Effector memory CD8-positive, alpha-beta T cell (primary cell): ENCODE measurements around the gene RALGAPA1.
"Not testable (repeated sequence)": the region's sequence is repeated elsewhere in the genome, so short reads cannot be mapped to it uniquely, and the experiment has no call there.

Experiments used
- ATAC-seq: fragments of 150-1000 bp; cut with Tn5 transposase; replicated peaks from 2 replicates; pipeline ENCODE4 v1.10.0; 2021; ENCODE audit warnings: mild to moderate bottlenecking, moderate library complexity
- DNase-seq, 3 experiments: peaks; one replicate each; pipeline ENCODE4 v3.0.0; 2021
- H3K27ac Mint-ChIP-seq, 2 donors: one replicate each; pipeline ENCODE4 v1.8.0; 2022; ENCODE audit warnings: mild to moderate bottlenecking in 2 of 2, mixed read lengths in 2 of 2, moderate library complexity in 2 of 2
- H3K27me3 Mint-ChIP-seq, 2 donors: one replicate each; pipeline ENCODE4 v1.8.0; 2022; ENCODE audit warnings: mixed read lengths in 2 of 2
- H3K36me3 Mint-ChIP-seq: one replicate; pipeline ENCODE4 v1.8.0; 2022; ENCODE audit warnings: mild to moderate bottlenecking, moderate library complexity, mixed read lengths; ENCODE audit not compliant: insufficient read depth
- H3K4me1 Mint-ChIP-seq, 2 donors: one replicate each; pipeline ENCODE4 v1.8.0; 2022; ENCODE audit warnings: low read depth in 2 of 2, mixed read lengths in 2 of 2
- H3K4me3 Mint-ChIP-seq, 2 donors: one replicate each; pipeline ENCODE4 v1.8.0; 2022; ENCODE audit warnings: mild to moderate bottlenecking in 2 of 2, mixed read lengths in 2 of 2, moderate library complexity in 2 of 2
- H3K9me3 Mint-ChIP-seq, 2 donors: one replicate each; pipeline ENCODE4 v1.8.0; 2022; ENCODE audit warnings: mixed read lengths in 2 of 2

Gene RALGAPA1

GRCh38 chr14:35810963-35811362 is 1.9 kb upstream of the RALGAPA1 start:
- ATAC-seq = no peak
- Mint-ChIP-seq H3K4me1 (peaks cover 22 to 33% of the 10 kb centered on the region in 2 donors), H3K27ac (no peak overlapping the region), H3K9me3 (no peaks in the 10 kb centered on the region), H3K4me3 (no peak overlapping the region), H3K36me3 (peaks cover 19% of the 10 kb centered on the region), H3K27me3 (no peaks in the 10 kb centered on the region)
- DNase-seq = no peak

- peaks cover 23% of the 10 kb centered on the region for H3K36me3 Mint-ChIP-seq
- H3K27ac Mint-ChIP-seq = peak overlapping the region; percentile 99 to 100
- no peaks in the 10 kb centered on the region for H3K9me3 Mint-ChIP-seq
- peaks cover 25 to 33% of the 10 kb centered on the region in 2 donors for H3K4me1 Mint-ChIP-seq
- DNase-seq = no peak
- ATAC-seq = no peak
- peak overlapping the region; percentile 99 for H3K4me3 Mint-ChIP-seq
- no peaks in the 10 kb centered on the region for H3K27me3 Mint-ChIP-seq
Observed at GRCh38 chr14:35809597-35809996, 502 bp upstream of the RALGAPA1 start.

GRCh38 chr14:35808076-35808637 is 938 bp downstream of the RALGAPA1 start:
- H3K4me3 Mint-ChIP-seq = peak overlapping the region; percentile 99
- no peaks in the 10 kb centered on the region for H3K9me3 Mint-ChIP-seq
- peaks cover 32% of the 10 kb centered on the region for H3K36me3 Mint-ChIP-seq
- ATAC-seq = no peak
- peaks cover 29 to 33% of the 10 kb centered on the region in 2 donors for H3K4me1 Mint-ChIP-seq
- H3K27me3 Mint-ChIP-seq = no peaks in the 10 kb centered on the region
- H3K27ac Mint-ChIP-seq = peak overlapping the region; percentile 99 to 100
- DNase-seq = no peak

GRCh38 chr14:35807131-35807961 is 1.7 kb downstream of the RALGAPA1 start:
- ATAC-seq (no peak), DNase-seq (no peak)
- H3K4me3 Mint-ChIP-seq = peak overlapping the region; percentile 99
- H3K36me3 Mint-ChIP-seq = peaks cover 32% of the 10 kb centered on the region
- H3K27ac Mint-ChIP-seq = peak overlapping the region; percentile 99 to 100
- H3K9me3 Mint-ChIP-seq = no peaks in the 10 kb centered on the region
- H3K27me3 Mint-ChIP-seq = no peaks in the 10 kb centered on the region
- peaks cover 31 to 39% of the 10 kb centered on the region in 2 donors for H3K4me1 Mint-ChIP-seq

- peaks cover 36 to 46% of the 10 kb centered on the region in 2 donors for H3K4me1 Mint-ChIP-seq
- DNase-seq (no peak), ATAC-seq (no peak)
- H3K36me3 Mint-ChIP-seq = peaks cover 32% of the 10 kb centered on the region
- H3K4me3 Mint-ChIP-seq = peak overlapping the region; percentile 99
- H3K27ac Mint-ChIP-seq = peak overlapping the region in 1 of 2 donors; percentile 100
- H3K27me3 Mint-ChIP-seq = no peaks in the 10 kb centered on the region
- no peaks in the 10 kb centered on the region for H3K9me3 Mint-ChIP-seq
Observed at GRCh38 chr14:35806006-35806907, 2.8 kb downstream of the RALGAPA1 start.

GRCh38 chr14:35797796-35798195 is 11.3 kb downstream of the RALGAPA1 start:
- no peak overlapping the region for H3K4me3 Mint-ChIP-seq
- no peak for DNase-seq
- no peak overlapping the region for H3K27ac Mint-ChIP-seq
- H3K36me3 Mint-ChIP-seq = peaks cover 7% of the 10 kb centered on the region
- H3K4me1 Mint-ChIP-seq = peaks cover 35 to 43% of the 10 kb centered on the region in 2 donors
- no peaks in the 10 kb centered on the region for H3K27me3 Mint-ChIP-seq
- ATAC-seq = no peak
- no peaks in the 10 kb centered on the region for H3K9me3 Mint-ChIP-seq

- DNase-seq = no peak
- peaks cover 21 to 39% of the 10 kb centered on the region in 2 donors for H3K4me1 Mint-ChIP-seq
- ATAC-seq = peak; percentile 39
- H3K4me3 Mint-ChIP-seq = no peak overlapping the region
- peak overlapping the region; percentile 16 to 83 for H3K27ac Mint-ChIP-seq
- no peaks in the 10 kb centered on the region for H3K9me3 Mint-ChIP-seq
- no peaks in the 10 kb centered on the region for H3K27me3 Mint-ChIP-seq
- peaks cover 13% of the 10 kb centered on the region for H3K36me3 Mint-ChIP-seq
Observed at GRCh38 chr14:35789651-35790050, 19.4 kb downstream of the RALGAPA1 start.

- H3K27me3 Mint-ChIP-seq = no peaks in the 10 kb centered on the region
- no peaks in the 10 kb centered on the region for H3K9me3 Mint-ChIP-seq
- peak overlapping the region in 1 of 2 donors; percentile 4 for H3K27ac Mint-ChIP-seq
- peaks cover 8% of the 10 kb centered on the region for H3K36me3 Mint-ChIP-seq
- DNase-seq (no peak), ATAC-seq (no peak)
- H3K4me3 Mint-ChIP-seq = no peak overlapping the region
- H3K4me1 Mint-ChIP-seq = peaks cover 23 to 48% of the 10 kb centered on the region in 2 donors
Observed at GRCh38 chr14:35786856-35787255, 22.2 kb downstream of the RALGAPA1 start.

- H3K27ac Mint-ChIP-seq = peak overlapping the region in 1 of 2 donors; percentile 24
- peaks cover 2 to 18% of the 10 kb centered on the region in 2 donors for H3K9me3 Mint-ChIP-seq
- peaks cover 14 to 30% of the 10 kb centered on the region in 2 donors for H3K4me1 Mint-ChIP-seq
- H3K27me3 Mint-ChIP-seq = no peaks in the 10 kb centered on the region
- no peak for DNase-seq
- no peaks in the 10 kb centered on the region for H3K36me3 Mint-ChIP-seq
- no peak for ATAC-seq
- H3K4me3 Mint-ChIP-seq = no peak overlapping the region
Observed at GRCh38 chr14:35783699-35784098, 25.4 kb downstream of the RALGAPA1 start.

GRCh38 chr14:35779368-35779767 is 29.7 kb downstream of the RALGAPA1 start:
- Mint-ChIP-seq H3K4me1 (peaks cover 4 to 23% of the 10 kb centered on the region in 2 donors), H3K27me3 (no peaks in the 10 kb centered on the region), H3K36me3 (peaks cover 9% of the 10 kb centered on the region), H3K9me3 (peaks cover 2 to 18% of the 10 kb centered on the region in 2 donors), H3K4me3 (no peak overlapping the region), H3K27ac (no peak overlapping the region)
- no peak for ATAC-seq
- no peak for DNase-seq

- Mint-ChIP-seq H3K36me3 (peaks cover 16% of the 10 kb centered on the region), H3K4me1 (peaks cover 2 to 16% of the 10 kb centered on the region in 2 donors), H3K27ac (peak overlapping the region in 1 of 2 donors; percentile 60), H3K9me3 (peaks cover 2 to 18% of the 10 kb centered on the region in 2 donors)
- not testable (repeated sequence) for DNase-seq, H3K27me3 Mint-ChIP-seq, H3K4me3 Mint-ChIP-seq, ATAC-seq
Observed at GRCh38 chr14:35777550-35777949, 31.5 kb downstream of the RALGAPA1 start.

- DNase-seq = no peak
- Mint-ChIP-seq H3K9me3 (peaks cover 2 to 18% of the 10 kb centered on the region in 2 donors), H3K27ac (no peak overlapping the region), H3K36me3 (peaks cover 16% of the 10 kb centered on the region), H3K4me1 (peaks cover 2 to 16% of the 10 kb centered on the region in 2 donors), H3K27me3 (no peaks in the 10 kb centered on the region), H3K4me3 (no peak overlapping the region)
- no peak for ATAC-seq
Observed at GRCh38 chr14:35776823-35777222, 32.3 kb downstream of the RALGAPA1 start.

- DNase-seq, H3K27ac Mint-ChIP-seq, ATAC-seq, H3K4me3 Mint-ChIP-seq, H3K27me3 Mint-ChIP-seq: not testable (repeated sequence)
- peaks cover 2 to 16% of the 10 kb centered on the region in 2 donors for H3K4me1 Mint-ChIP-seq
- H3K36me3 Mint-ChIP-seq = peaks cover 23% of the 10 kb centered on the region
- H3K9me3 Mint-ChIP-seq = peaks cover 2 to 11% of the 10 kb centered on the region in 2 donors
Observed at GRCh38 chr14:35776085-35776484, 33.0 kb downstream of the RALGAPA1 start.
